Measurements from ENCODE around the gene ZNF319. TPM values are rescaled to one million over a fixed set of nuclear protein-coding genes. Genes with fewer than 3 reads are reported as not detected.

Gene ZNF319
- total RNA-seq, 4 donors from 2014 or later = 8.1 to 12.1 (median 8.6) TPM

GRCh38 chr16:58025351-58026138, 25.1 kb upstream of the ZNF319 start, which contains the start of gene MMP15:
TSS of gene MMP15 (plus strand) at chr16:58025754. CDS start at chr16:58026351, 597 bp downstream.
- peak within 1 kb of the TSS; percentile 43 for H3K4me3 ChIP-seq (ENCODE audit: low read depth, poor library complexity, severe bottlenecking)
- 0 to 1% methylated on average over 28 to 31 of the region's 90 CpGs for WGBS, 2 donors
- TF ChIP-seq, protein P1, sequence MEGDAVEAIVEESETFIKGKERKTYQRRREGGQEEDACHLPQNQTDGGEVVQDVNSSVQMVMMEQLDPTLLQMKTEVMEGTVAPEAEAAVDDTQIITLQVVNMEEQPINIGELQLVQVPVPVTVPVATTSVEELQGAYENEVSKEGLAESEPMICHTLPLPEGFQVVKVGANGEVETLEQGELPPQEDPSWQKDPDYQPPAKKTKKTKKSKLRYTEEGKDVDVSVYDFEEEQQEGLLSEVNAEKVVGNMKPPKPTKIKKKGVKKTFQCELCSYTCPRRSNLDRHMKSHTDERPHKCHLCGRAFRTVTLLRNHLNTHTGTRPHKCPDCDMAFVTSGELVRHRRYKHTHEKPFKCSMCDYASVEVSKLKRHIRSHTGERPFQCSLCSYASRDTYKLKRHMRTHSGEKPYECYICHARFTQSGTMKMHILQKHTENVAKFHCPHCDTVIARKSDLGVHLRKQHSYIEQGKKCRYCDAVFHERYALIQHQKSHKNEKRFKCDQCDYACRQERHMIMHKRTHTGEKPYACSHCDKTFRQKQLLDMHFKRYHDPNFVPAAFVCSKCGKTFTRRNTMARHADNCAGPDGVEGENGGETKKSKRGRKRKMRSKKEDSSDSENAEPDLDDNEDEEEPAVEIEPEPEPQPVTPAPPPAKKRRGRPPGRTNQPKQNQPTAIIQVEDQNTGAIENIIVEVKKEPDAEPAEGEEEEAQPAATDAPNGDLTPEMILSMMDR (IDR thresholded peaks at IDR 0.05) = no peak
- no peak for TF ChIP-seq POLR2A (IDR thresholded peaks at IDR 0.05)
- DNase-seq (ENCODE audit: low spot score in 2 of 2) = peak; percentile 48 to 94
- intact Hi-C loops (cut with DNase I; ENCODE audit: low total_unique reads) = loop anchor here (10.0 kb wide), 1 partner anchor 99 kb away; the partner anchor contains the start of gene CFAP20

DNA sequence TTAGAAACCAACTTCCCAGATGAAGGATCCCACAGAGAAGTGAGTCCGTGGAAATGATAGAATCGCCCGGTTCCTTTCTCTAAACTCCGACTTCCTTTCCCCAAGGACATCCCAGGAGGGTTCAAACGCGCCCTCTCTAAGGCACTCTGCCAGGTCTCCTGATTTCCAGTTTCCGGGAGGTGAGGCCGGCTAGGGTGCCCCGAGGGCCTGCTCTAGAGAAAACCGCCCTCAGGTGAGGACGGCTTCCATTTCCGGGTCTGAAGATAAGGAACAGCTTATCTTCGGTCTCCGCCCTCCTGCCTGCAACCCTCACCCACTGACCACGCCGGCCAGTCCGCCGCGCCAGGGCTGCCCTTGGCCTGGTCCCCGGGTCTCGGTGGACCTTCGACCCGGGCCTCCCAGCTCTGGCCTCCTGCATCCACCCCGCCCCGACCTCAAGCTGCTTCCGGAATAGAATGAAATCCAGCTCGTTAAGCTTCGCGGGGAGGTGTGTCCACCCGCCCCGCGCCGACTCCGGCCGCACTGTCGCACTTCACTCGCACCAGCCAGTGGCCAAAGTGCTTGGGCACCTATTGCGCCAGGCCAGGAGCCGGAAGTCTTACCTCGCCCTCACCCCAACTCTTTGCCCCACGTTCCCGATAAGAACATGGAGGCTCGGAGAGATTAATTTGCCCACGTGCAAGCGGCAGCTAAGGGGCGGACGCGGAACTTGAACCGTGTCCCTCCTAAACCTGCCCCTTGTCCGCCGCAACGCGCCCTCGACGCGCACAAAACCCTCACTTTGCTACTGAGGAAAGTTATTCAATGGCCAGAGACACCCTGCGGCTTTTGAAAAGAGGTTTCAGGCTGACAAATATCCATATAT, 24.2 kb upstream of the ZNF319 start:
- WGBS, 2 donors = 7 to 10% methylated on average over 39 to 56 of the region's 57 CpGs
- no peak for DNase-seq (ENCODE audit: low spot score in 2 of 2)
- intact Hi-C loops (cut with DNase I; ENCODE audit: low total_unique reads) = loop anchor here (10.0 kb wide), 1 partner anchor 100 kb away; the partner anchor contains the start of gene CFAP20
- TF ChIP-seq, protein P1 (IDR thresholded peaks at IDR 0.05) = peak in 1 of 3 donors; percentile 30
- no peak for TF ChIP-seq POLR2A (IDR thresholded peaks at IDR 0.05)
- H3K4me3 ChIP-seq (ENCODE audit: low read depth, poor library complexity, severe bottlenecking) = peak overlapping the region; percentile 43

- intact Hi-C loops (cut with DNase I; ENCODE audit: low total_unique reads) = loop anchor here (10.0 kb wide), 1 partner anchor 102 kb away; the partner anchor contains the start of gene CFAP20
- no peak for TF ChIP-seq POLR2A (IDR thresholded peaks at IDR 0.05)
- TF ChIP-seq, protein P1 (IDR thresholded peaks at IDR 0.05) = no peak
- WGBS, 2 donors = 17 to 21% methylated on average over 18 of the region's 18 CpGs
- no peak overlapping the region for H3K4me3 ChIP-seq (ENCODE audit: low read depth, poor library complexity, severe bottlenecking)
- DNase-seq (ENCODE audit: low spot score in 2 of 2) = no peak
These were observed 22.3 kb upstream of the ZNF319 start for GRCh38 chr16:58022601-58023371.

- intact Hi-C loops (cut with DNase I; ENCODE audit: low total_unique reads) = loop anchor here (10.0 kb wide), 1 partner anchor 103 kb away; the partner anchor contains the start of gene CFAP20
- WGBS, 2 donors = 58 to 61% methylated on average over 8 of the region's 8 CpGs
- TF ChIP-seq POLR2A (IDR thresholded peaks at IDR 0.05) = no peak
- TF ChIP-seq, protein P1 (IDR thresholded peaks at IDR 0.05) = no peak
- no peak overlapping the region for H3K4me3 ChIP-seq (ENCODE audit: low read depth, poor library complexity, severe bottlenecking)
- DNase-seq (ENCODE audit: low spot score in 2 of 2) = no peak
These were observed 21.4 kb upstream of the ZNF319 start for GRCh38 chr16:58021661-58022551.
